Astrocyte (in vitro differentiated cells and primary cell): ENCODE results near the gene PRX. TPM values are rescaled to one million over a fixed set of nuclear protein-coding genes. Genes with fewer than 3 reads are reported as not detected.
"Not testable (repeated sequence)": the region's sequence is repeated elsewhere in the genome, so short reads cannot be mapped to it uniquely, and the experiment has no call there.

Experiments used
- DNase-seq: peaks from one replicate; pipeline ENCODE4 v3.0.0-alpha.2; 2010; ENCODE audit warnings: low read depth
- FAIRE-seq: peaks from 2 replicates; lab custom pipeline; 2011; peaks lifted over from hg19 to GRCh38; lab: Jason Lieb, UNC
- H2AFZ ChIP-seq: 2 replicates; pipeline ENCODE4 v1.6.0; 2012; ENCODE audit warnings: low read depth, low read length, inconsistent platforms
- H3K27ac ChIP-seq: 2 replicates; pipeline ENCODE4 v1.5.1; 2011; ENCODE audit warnings: low read depth, low read length, inconsistent platforms
- H3K27me3 ChIP-seq: 2 replicates; pipeline ENCODE4 v1.6.0; 2011; ENCODE audit warnings: low read length, inconsistent platforms; ENCODE audit not compliant: insufficient read depth
- H3K36me3 ChIP-seq: 2 replicates; pipeline ENCODE4 v1.5.1; 2011; ENCODE audit warnings: low read length, inconsistent platforms; ENCODE audit not compliant: insufficient read depth
- H3K4me1 ChIP-seq: 2 replicates; pipeline ENCODE4 v1.5.1; 2011; ENCODE audit warnings: low read length, inconsistent platforms; ENCODE audit not compliant: insufficient read depth
- H3K4me2 ChIP-seq: 2 replicates; pipeline ENCODE4 v1.6.0; 2012; ENCODE audit warnings: low read length, inconsistent platforms
- H3K4me3 ChIP-seq: 2 replicates; pipeline ENCODE4 v1.5.1; 2011; ENCODE audit warnings: low read depth, mild to moderate bottlenecking, low read length, inconsistent platforms; ENCODE audit not compliant: insufficient read depth
- H3K79me2 ChIP-seq: 2 replicates; pipeline ENCODE4 v1.6.0; 2012; ENCODE audit warnings: mild to moderate bottlenecking, low read length, inconsistent platforms; ENCODE audit not compliant: insufficient read depth
- H3K9ac ChIP-seq: 2 replicates; pipeline ENCODE4 v1.6.0; 2012; ENCODE audit warnings: mild to moderate bottlenecking, low read length, inconsistent platforms
- H3K9me3 ChIP-seq: 2 replicates; pipeline ENCODE4 v1.5.1; 2012; ENCODE audit warnings: low read depth, mild to moderate bottlenecking, low read length, inconsistent platforms; ENCODE audit not compliant: insufficient read depth
- H4K20me1 ChIP-seq: 2 replicates; pipeline ENCODE4 v1.6.0; 2012; ENCODE audit warnings: low read length, inconsistent platforms; ENCODE audit not compliant: insufficient read depth
- H3K27ac Mint-ChIP-seq: one replicate; pipeline ENCODE4 v1.8.0; 2021; ENCODE audit warnings: mild to moderate bottlenecking, mixed read lengths; ENCODE audit not compliant: unreplicated experiment
- H3K27me3 Mint-ChIP-seq: one replicate; pipeline ENCODE4 v1.8.0; 2021; ENCODE audit warnings: low read depth, mixed read lengths; ENCODE audit not compliant: unreplicated experiment
- H3K36me3 Mint-ChIP-seq: one replicate; pipeline ENCODE4 v1.8.0; 2021; ENCODE audit warnings: low read depth, mixed read lengths; ENCODE audit not compliant: unreplicated experiment
- H3K4me1 Mint-ChIP-seq: one replicate; pipeline ENCODE4 v1.8.0; 2021; ENCODE audit warnings: low read depth, mixed read lengths; ENCODE audit not compliant: unreplicated experiment
- H3K4me3 Mint-ChIP-seq: one replicate; pipeline ENCODE4 v1.8.0; 2021; ENCODE audit warnings: mild to moderate bottlenecking, moderate library complexity, mixed read lengths; ENCODE audit not compliant: unreplicated experiment
- H3K9me3 Mint-ChIP-seq: one replicate; pipeline ENCODE4 v1.8.0; 2021; ENCODE audit warnings: mild to moderate bottlenecking, mixed read lengths; ENCODE audit not compliant: unreplicated experiment
- EZH2 ChIP-seq: IDR thresholded peaks from 2 replicates; pipeline ENCODE4 v1.6.1; 2012; ENCODE audit warnings: mild to moderate bottlenecking, low read length, inconsistent platforms; ENCODE audit not compliant: insufficient read depth
- total RNA-seq: library from RNA; stranded (reverse); gene quantifications from 2 replicates; pipeline ENCODE4 v1.2.1, GENCODE V29; 2021
- TF ChIP-seq, protein P1 (sequence below): IDR thresholded peaks from 2 replicates; pipeline ENCODE4 v1.5.1; 2011; ENCODE audit warnings: low read depth, mild to moderate bottlenecking, inconsistent platforms, low read length, moderate library complexity; ENCODE audit not compliant: insufficient read depth

The PRX gene
- total RNA-seq, 1 donor from 2014 or later, result 1.5 TPM

DNA sequence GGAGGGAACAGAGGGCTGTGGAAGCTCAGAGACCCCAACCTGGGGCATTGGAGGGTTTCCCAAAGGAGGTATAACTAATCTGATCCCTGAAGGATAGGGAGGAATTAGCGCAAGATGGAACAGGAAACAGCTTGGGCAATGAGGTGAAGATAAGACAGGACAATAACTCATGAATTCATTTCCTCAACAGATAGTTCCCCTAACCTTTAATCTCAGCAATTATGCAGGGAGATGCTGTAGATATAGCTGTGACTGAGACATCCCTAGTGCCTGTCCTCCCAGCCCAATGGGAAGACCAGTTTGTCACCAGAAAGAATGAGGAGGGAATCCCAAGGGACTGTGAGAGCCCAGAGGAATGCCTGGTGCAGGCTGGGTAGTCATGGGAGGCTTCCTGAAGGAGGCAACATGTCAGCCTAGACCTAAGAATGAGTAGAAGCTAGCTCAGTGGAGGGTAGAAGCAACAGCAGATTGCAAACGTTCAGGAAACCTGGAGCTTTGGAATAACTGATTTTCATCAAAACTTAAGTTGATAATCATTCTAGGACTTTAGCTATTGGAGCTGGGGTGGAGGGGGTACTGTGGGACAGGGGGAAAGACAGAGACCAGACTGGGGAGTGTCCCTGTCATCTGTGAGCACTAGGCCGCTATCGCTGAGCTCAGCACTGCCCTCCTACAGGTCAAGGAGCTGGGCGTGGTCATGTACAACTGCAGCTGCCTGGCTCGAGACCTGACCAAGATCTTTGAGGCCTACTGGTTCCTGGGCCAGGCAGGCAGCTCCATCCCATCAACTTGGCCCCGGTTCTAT is 42.0 kb downstream of the PRX start:
- Histone ChIP-seq H2AFZ (no peak overlapping the region), H4K20me1 (peaks cover 27% of the 10 kb centered on the region), H3K4me2 (no peak overlapping the region), H3K27me3 (no peaks in the 10 kb centered on the region), H3K27ac (no peak overlapping the region), H3K4me1 (peaks cover 9% of the 10 kb centered on the region), H3K4me3 (no peak overlapping the region), H3K9ac (no peak overlapping the region), H3K9me3 (no peaks in the 10 kb centered on the region), H3K36me3 (peaks cover 3% of the 10 kb centered on the region), H3K79me2 (no peaks in the 10 kb centered on the region)
- DNase-seq, result no peak
- H3K9me3 Mint-ChIP-seq, result no peaks in the 10 kb centered on the region
- H3K4me3 Mint-ChIP-seq, result no peak overlapping the region
- no peak for FAIRE-seq
- peaks cover 12% of the 10 kb centered on the region for H3K4me1 Mint-ChIP-seq
- peaks cover 23% of the 10 kb centered on the region for H3K36me3 Mint-ChIP-seq
- TF ChIP-seq, protein P1, sequence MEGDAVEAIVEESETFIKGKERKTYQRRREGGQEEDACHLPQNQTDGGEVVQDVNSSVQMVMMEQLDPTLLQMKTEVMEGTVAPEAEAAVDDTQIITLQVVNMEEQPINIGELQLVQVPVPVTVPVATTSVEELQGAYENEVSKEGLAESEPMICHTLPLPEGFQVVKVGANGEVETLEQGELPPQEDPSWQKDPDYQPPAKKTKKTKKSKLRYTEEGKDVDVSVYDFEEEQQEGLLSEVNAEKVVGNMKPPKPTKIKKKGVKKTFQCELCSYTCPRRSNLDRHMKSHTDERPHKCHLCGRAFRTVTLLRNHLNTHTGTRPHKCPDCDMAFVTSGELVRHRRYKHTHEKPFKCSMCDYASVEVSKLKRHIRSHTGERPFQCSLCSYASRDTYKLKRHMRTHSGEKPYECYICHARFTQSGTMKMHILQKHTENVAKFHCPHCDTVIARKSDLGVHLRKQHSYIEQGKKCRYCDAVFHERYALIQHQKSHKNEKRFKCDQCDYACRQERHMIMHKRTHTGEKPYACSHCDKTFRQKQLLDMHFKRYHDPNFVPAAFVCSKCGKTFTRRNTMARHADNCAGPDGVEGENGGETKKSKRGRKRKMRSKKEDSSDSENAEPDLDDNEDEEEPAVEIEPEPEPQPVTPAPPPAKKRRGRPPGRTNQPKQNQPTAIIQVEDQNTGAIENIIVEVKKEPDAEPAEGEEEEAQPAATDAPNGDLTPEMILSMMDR, result no peak
- no peaks in the 10 kb centered on the region for H3K27me3 Mint-ChIP-seq
- no peak overlapping the region for H3K27ac Mint-ChIP-seq

DNA sequence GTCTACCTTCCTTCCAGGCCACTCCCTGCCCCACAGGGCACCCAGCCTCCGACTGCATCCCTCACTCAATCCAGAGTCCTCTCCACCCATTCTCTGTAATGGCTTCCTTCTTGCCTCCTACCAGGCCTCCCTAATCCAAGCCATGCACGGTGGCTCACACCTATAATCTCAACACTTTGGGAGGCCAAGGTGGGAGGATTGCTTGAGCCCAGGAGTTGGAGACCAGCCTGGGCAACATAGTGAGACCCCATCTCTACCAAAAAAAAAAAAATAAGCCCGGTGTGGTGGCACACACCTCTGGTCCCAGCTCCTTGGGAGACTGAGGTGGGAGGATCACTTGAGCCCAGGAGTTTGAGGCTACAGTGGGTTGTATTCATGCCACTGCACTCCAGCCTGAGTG is 42.9 kb downstream of the PRX start:
- H3K27ac ChIP-seq, H3K27me3 ChIP-seq, H3K9me3 ChIP-seq, FAIRE-seq, H2AFZ ChIP-seq, H3K36me3 ChIP-seq, H3K9me3 Mint-ChIP-seq, H3K4me3 Mint-ChIP-seq, H3K9ac ChIP-seq, H3K27ac Mint-ChIP-seq, H3K4me2 ChIP-seq, H3K79me2 ChIP-seq, H3K4me3 ChIP-seq, DNase-seq, H3K27me3 Mint-ChIP-seq: not testable (repeated sequence)
- Histone ChIP-seq H4K20me1 (peaks cover 27% of the 10 kb centered on the region), H3K4me1 (peaks cover 13% of the 10 kb centered on the region)
- Mint-ChIP-seq H3K4me1 (peaks cover 12% of the 10 kb centered on the region), H3K36me3 (peaks cover 20% of the 10 kb centered on the region)

DNA sequence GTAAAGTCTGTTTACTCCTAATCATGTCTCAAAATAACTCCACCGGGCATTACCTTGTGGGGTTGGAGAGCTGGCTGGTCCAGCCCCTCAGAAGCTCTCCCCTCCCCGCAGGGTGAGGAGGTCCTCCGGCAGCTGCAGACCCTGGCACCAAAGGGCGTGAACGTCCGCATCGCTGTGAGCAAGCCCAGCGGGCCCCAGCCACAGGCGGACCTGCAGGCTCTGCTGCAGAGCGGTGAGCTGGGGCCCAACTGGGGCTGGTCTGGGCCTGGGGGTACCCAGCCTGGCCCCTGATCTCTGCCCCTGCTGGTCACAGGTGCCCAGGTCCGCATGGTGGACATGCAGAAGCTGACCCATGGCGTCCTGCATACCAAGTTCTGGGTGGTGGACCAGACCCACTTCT is 43.4 kb downstream of the PRX start:
- Histone ChIP-seq H3K4me1 (peaks cover 13% of the 10 kb centered on the region), H3K9me3 (no peaks in the 10 kb centered on the region), H3K4me2 (no peak overlapping the region), H2AFZ (no peak overlapping the region), H3K4me3 (no peak overlapping the region), H3K36me3 (peaks cover 3% of the 10 kb centered on the region), H3K27ac (no peak overlapping the region), H3K79me2 (no peaks in the 10 kb centered on the region), H3K9ac (no peak overlapping the region), H4K20me1 (peaks cover 27% of the 10 kb centered on the region), H3K27me3 (no peaks in the 10 kb centered on the region)
- Mint-ChIP-seq H3K4me1 (peaks cover 12% of the 10 kb centered on the region), H3K36me3 (peaks cover 16% of the 10 kb centered on the region), H3K4me3 (no peak overlapping the region), H3K27ac (no peak overlapping the region), H3K27me3 (no peaks in the 10 kb centered on the region), H3K9me3 (no peaks in the 10 kb centered on the region)
- TF ChIP-seq EZH2, result no peak
- TF ChIP-seq, protein P1, result no peak
- DNase-seq (no peak), FAIRE-seq (no peak)
